ENCODE results near the gene RBBP5.

Gene RBBP5

DNA sequence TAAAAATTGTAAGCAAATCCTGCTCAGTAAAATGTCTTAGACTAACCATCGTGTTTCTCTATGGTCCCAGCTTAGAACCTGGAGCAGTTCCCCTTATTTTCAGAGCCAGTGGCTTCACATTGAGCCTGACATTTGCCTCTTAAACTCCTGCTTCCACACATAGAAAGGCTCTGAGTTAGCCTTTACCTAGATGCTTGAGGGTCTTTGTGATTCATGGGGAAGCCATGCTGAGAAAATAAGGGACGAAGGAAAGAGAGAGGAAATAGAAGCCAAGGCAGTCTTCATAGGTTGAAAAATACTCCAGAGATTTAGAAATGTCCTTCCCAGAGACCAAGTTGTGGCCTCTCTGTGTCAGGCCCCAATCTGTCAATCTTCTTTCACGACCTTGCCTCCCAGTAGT is 16.1 kb upstream of the RBBP5 start:
- in situ Hi-C loops (cut with MboI; ENCODE audit: low sequenced_read_pairs) = loop anchor here (10.0 kb wide), 1 partner anchor 153 kb away; no protein-coding TSS in a partner anchor

DNA sequence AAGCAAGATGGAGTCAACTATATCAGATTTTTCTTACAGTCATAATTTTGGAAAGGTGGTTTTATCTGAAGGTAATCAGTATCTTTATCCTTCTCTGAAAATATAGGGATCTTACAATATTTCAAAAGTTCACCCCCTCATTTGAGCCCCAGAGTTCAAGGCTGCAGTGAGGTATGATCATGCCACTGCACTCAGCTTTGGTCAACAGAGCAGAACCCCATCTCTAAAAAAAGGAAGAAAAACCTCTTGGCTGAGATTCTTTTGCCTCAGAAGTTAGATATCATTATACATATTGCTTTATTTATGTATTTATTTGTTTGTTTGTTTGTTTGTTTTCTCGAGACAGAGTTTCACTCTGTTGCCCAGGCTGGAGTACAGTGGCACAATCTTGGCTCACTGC is 11.5 kb upstream of the RBBP5 start:
- in situ Hi-C loops (cut with MboI; ENCODE audit: low sequenced_read_pairs) = loop anchor here (10.0 kb wide), 1 partner anchor 148 kb away; no protein-coding TSS in a partner anchor

DNA sequence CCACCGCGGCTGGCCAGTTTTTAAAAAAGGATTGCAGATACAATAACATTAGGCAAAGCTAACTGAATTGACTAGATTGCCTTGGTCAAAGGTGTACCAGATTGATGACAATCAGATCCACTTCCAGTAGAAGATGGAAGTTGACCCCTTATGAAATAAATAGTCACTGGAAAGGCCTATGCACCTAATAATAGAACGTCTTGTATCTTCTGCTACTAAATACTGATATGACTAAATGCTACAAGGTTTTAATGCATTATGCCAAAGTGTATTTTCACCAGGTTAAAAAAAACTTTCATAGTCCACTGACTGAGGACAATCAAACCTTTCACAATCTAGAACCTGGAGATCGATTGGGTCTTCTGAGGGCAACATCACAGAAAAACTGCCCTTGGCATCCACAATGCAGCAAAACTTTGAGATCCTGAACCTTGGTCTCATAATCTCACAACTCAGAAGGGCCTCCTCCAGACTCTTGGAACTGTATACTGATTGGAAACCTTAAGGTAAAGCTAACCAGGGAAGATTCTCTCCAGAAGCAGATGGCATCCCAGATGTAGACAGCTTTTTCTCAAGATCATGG is 7.8 kb upstream of the RBBP5 start:
- in situ Hi-C loops (cut with MboI; ENCODE audit: low sequenced_read_pairs) = loop anchor here (10.0 kb wide), 1 partner anchor 145 kb away; no protein-coding TSS in a partner anchor

- in situ Hi-C loops (cut with MboI; ENCODE audit: low sequenced_read_pairs) = no loop called here
Measured at GRCh38 chr1:205128050-205128449, 6.3 kb upstream of the RBBP5 start.

- in situ Hi-C loops (cut with MboI; ENCODE audit: low sequenced_read_pairs) = no loop called here
Measured at GRCh38 chr1:205127646-205128045, 5.9 kb upstream of the RBBP5 start.

DNA sequence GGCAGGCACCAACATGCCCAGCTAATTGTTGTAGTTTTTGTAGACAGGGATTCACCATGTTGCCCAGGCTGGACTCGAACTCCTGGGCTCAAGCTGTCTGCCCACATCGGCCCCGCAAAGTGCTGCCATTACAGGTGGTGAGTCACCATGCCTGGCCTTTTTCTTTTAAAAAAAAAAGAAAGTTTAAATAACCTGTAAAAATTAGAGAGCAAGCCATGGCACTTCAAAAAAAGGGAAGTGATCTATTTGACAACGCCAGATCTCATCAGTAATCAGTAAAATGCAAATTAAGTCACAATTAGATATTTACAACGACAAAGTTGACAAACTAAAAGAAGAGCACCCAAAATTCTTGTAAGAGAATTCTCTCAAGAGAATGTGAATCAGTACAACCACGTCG is 2.9 kb upstream of the RBBP5 start:
- in situ Hi-C loops (cut with MboI; ENCODE audit: low sequenced_read_pairs) = no loop called here

DNA sequence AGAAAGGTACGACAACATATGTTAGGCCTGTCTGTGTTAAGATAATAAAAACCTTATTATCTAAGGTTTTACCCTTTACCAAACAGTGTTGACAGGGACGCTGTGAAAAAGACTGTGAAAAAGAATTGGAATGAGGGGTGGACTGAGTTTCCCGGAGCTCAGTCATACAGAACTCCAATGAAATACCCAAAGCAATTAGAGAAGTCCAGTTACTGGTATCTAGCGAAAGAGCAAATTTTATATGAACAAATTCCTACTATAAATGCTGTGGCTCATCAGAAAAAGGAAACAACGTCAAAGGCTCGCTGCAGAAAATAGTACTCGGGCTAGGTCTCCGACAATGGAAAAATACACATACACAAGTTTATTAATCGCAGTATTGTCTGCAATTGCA is 708 bp upstream of the RBBP5 start:
- in situ Hi-C loops (cut with MboI; ENCODE audit: low sequenced_read_pairs) = no loop called here

- in situ Hi-C loops (cut with MboI; ENCODE audit: low sequenced_read_pairs) = no loop called here
Measured at GRCh38 chr1:205118752-205119151, 3.0 kb downstream of the RBBP5 start.

DNA sequence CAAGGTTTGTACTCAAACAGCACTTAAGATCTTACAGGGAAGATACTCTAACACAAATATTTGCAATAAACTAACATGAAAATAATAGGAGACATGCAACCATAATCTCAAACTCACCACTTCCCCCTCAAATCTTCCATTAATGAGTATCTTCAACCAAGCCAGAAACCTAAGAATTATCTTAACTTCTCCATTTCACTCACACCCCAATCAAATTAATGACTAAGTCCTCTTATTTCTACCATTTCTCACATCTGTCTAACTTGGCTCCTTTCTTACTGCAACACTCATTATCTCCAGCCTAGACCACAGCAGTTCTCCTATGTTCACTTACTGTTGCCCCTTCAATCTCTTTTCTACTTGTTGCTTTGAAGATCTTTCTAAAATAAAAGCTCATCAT is 10.4 kb downstream of the RBBP5 start:
- in situ Hi-C loops (cut with MboI; ENCODE audit: low sequenced_read_pairs) = no loop called here

DNA sequence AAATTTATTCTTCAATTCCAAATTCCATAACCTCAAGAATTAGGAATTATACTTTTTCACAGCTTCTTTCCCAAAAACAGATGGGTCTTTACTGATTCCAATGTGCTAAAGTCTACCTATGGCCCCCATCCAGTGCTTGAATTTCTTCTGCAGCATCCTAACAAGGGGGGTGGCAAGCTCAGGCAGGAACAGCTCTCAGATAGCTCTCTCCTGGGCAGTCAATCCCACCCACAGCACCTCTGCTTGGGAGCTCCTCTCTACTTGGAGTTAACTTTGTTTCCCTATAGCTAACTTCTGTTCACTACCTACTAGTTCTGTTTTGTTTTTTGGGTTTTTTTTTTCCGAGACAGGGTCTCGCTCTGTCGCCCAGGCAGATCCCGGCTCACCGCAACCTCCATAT is 12.1 kb downstream of the RBBP5 start:
- in situ Hi-C loops (cut with MboI; ENCODE audit: low sequenced_read_pairs) = no loop called here

- in situ Hi-C loops (cut with MboI; ENCODE audit: low sequenced_read_pairs) = no loop called here
Measured at GRCh38 chr1:205109269-205109668, 12.5 kb downstream of the RBBP5 start.

DNA sequence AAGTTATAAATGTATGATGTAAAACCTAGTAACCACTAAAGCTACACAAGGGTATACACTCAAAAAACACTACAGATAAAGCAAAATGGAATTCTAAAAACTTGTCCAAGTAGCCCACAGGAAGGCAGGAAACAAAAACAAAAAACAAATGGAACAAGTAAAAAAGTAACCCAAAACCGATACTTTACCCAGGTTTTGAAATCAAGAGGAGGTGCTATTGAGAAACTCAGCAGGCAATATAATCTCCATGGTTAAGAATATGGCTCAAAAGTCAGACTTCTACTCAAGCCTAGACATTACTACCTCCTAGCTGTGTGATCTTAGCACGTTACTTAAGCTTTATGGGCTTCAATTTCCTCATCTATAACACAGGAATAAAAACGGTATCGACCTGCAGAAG is 13.3 kb downstream of the RBBP5 start:
- in situ Hi-C loops (cut with MboI; ENCODE audit: low sequenced_read_pairs) = no loop called here

- in situ Hi-C loops (cut with MboI; ENCODE audit: low sequenced_read_pairs) = no loop called here
Measured at GRCh38 chr1:205107327-205107726, 14.5 kb downstream of the RBBP5 start.

DNA sequence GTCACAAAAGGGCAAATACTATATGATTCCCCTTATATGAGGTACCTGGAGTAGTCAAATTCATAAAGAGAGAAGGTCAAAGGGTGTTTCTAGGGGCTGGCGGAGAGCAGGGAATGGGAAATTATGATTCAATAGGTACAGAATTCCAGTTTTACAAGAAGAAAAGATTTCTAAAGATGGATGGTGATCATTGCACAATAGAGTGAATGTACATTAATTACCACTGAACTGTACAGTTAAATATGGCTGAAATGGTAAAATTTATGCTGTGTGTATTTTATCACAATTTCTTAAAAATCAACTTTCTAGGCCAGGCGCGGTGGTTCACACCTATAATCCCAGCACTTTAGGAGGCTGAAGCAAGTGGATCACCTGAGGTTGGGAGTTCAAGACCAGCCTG is 19.4 kb downstream of the RBBP5 start:
- in situ Hi-C loops (cut with MboI; ENCODE audit: low sequenced_read_pairs) = no loop called here

DNA sequence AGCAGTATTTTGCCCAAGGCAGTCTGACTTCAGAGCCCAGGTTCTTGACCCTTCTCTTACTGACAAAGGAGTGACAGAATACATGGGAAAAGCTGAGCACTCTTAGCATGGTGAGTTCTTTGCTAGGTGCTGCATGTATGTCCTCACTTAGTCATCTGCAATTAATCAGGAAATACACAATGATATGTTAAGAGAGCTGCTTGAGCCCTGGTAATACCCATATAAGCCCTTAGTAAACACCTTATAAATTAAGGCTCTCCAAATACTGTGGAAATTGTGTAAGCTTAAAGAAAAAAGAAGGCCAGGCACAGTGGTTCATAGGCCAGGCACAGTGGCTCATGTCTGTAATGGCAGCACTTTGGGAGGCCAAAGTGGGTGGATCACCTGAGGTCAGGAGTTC is 23.5 kb downstream of the RBBP5 start:
- in situ Hi-C loops (cut with MboI; ENCODE audit: low sequenced_read_pairs) = no loop called here

DNA sequence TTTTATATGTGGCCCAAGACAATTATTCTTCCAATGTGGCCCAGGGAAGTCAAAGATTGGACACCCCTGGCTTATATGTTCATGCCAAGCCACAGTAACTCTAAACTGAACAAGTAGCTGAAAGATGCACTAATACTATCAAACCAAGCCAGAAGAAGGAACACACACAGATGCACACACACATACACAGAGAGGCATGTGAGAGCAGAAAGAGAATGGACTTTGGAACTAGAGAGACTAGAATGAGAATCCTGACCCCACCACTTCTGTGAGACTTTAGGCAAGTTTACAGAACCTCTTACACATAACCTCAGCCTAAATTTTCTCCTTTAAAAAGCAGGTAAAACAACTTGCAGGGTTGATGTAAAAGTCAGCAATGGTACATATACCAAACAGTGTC is 26.4 kb downstream of the RBBP5 start:
- in situ Hi-C loops (cut with MboI; ENCODE audit: low sequenced_read_pairs) = no loop called here

DNA sequence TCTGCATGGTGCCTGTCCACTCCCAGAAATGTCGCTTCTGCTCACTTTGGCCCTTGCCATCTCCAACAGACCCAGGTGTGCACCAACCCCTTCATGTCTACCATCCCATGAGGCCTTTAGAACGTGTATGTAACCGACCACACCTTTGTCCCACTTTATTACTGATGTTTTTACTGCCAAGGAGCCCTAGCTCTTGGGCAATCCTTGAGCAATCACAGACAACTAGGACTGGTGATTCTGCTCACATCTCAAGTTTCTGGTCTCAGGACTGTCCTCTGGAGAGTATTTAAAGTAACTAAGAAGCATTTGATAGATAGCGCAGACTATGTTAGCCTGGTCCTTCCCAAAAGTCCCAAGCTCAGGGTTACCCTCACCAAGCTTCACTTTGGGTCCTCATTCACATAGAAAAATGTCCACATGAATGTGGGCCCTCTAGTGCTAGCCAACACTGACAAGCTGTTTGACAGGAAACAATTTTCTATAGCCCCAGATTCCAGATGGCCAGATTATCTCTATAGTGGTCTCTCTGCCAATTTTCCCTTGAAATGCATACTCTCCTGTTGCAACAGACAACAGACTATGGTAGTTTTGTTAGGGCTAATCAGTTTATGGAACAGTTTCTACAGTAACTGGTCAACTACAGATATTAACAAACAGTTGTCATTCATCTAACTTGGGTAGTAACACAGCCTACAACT is 30.6 kb downstream of the RBBP5 start:
- in situ Hi-C loops (cut with MboI; ENCODE audit: low sequenced_read_pairs) = no loop called here

- in situ Hi-C loops (cut with MboI; ENCODE audit: low sequenced_read_pairs) = no loop called here
Measured at GRCh38 chr1:205088341-205088740, 33.4 kb downstream of the RBBP5 start.

GRCh38 chr1:205084360-205084759 is 37.4 kb downstream of the RBBP5 start, which contains the start of gene TMEM81:
Gene TMEM81, minus strand, starts transcription at chr1:205084460. Its CDS starts 140 bp downstream, at chr1:205084320.
- in situ Hi-C loops (cut with MboI; ENCODE audit: low sequenced_read_pairs) = no loop called here

DNA sequence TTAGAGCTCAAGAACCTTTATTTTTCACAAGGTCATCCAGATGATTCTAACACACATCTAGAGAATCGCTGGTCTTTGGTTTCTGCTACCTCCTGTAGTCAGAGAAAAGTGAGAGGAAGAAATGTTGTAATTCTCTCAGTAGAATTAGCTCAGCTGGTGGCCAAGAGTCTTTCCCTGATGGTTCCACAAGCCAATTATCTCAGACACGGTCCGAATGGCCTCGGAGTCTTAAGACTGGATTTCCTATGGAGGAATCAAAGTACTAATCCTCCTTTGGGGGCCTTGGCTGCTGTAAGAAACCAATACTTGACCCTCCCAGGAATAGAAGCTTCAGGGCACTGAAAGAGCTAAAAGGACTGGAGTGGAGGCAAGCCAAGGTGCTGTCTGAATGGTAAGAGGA is 39.3 kb downstream of the RBBP5 start:
- in situ Hi-C loops (cut with MboI; ENCODE audit: low sequenced_read_pairs) = no loop called here

DNA sequence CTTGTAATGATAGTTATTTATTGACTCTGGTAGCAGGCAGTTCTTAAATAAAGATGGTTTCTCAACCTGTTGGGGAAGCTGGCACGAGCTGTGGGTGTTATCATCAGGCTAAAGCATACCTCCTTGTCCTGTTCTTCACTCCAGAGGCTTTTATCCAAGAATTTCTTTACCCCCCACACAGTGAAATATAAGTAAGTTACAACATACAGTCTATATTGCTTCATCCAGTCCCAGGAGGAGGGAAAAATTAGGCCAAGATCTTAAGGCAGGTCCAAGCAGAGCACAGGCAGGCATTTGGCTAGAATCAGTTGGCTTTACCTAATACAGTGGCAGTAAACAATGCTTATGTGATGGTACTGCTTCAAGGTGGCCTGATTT is 43.9 kb downstream of the RBBP5 start:
- in situ Hi-C loops (cut with MboI; ENCODE audit: low sequenced_read_pairs) = no loop called here

- in situ Hi-C loops (cut with MboI; ENCODE audit: low sequenced_read_pairs) = no loop called here
Measured at GRCh38 chr1:205077158-205077933, 44.4 kb downstream of the RBBP5 start.
